ENCODE data around the gene C2orf72. TPM values are rescaled to one million over a fixed set of nuclear protein-coding genes. Genes with fewer than 3 reads are reported as not detected.

The C2orf72 gene
- total and polyA plus RNA-seq, 2 of the 13 experiments (the other 11 are each of a cell fraction or from before 2014, with no cell fraction given), result 147 to 203 TPM

DNA sequence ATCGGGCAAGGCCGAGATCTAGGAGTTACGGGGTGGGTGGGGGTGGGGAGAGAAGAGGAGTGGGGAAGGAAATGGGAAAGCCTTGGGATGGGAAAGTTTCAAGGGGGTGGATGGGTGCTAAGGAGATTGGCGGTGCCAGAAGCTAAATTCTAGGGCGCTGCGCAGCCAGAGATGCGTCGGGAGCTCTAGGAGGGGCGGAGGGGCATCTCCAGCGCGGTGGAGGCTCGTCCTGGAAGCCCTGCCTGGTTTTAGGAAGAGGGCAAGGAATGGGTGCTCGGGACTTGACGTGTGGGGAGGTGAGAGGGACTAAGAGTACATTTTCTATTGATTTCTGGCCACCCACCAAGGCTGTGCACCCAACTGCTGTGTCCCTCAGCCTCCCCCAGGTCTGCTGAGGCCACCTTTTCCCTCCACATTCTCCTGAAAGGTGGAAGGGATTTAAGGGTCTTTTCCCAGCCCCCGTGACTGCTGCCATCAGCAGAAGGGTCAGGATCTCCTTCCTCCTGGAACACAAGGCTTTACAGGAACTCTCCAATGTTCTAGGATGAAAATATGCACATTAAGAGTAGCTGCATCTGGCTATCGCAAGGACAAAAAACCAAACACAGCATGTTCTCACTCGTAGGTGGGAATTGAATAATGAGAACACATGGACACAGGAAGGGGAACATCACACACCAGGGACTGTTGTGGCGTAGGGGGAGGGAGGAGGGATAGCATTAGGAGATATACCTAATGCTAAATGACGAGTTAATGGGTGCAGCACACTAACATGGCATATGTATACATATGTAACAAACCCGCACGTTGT is 1.4 kb downstream of the C2orf72 start (continued):
- TF ChIP-seq, protein P1, sequence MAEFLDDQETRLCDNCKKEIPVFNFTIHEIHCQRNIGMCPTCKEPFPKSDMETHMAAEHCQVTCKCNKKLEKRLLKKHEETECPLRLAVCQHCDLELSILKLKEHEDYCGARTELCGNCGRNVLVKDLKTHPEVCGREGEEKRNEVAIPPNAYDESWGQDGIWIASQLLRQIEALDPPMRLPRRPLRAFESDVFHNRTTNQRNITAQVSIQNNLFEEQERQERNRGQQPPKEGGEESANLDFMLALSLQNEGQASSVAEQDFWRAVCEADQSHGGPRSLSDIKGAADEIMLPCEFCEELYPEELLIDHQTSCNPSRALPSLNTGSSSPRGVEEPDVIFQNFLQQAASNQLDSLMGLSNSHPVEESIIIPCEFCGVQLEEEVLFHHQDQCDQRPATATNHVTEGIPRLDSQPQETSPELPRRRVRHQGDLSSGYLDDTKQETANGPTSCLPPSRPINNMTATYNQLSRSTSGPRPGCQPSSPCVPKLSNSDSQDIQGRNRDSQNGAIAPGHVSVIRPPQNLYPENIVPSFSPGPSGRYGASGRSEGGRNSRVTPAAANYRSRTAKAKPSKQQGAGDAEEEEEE (CRISPR knock-in tag; IDR thresholded peaks at IDR 0.05; ENCODE audit: borderline replicate concordance), result no peak

DNA sequence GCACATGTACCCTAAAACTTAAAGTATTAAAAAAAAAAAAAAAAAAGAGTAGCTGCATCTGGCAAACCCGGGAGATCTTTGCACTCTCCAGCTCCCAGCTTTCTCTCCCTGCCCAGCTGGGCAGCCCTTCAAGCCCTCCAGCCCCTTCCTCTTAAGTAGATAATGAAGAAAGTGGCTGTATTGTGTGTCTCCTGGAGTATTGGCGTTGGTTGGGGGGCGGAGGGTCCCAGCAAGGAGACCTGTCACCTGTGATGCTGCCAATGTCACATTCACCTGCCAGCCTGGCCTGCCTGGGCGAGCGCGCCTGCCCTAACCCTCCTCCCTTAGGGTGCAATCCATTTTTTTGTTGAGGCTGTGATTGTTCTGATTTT is 2.0 kb downstream of the C2orf72 start:
- peaks cover 72% of the 10 kb centered on the region for H3K4me1 ChIP-seq (ENCODE audit: insufficient read depth, low read length)
- H3K4me2 ChIP-seq (ENCODE audit: low read depth, low read length), result peak overlapping the region; percentile 98
- TF ChIP-seq TMF1 (CRISPR knock-in tag; IDR thresholded peaks at IDR 0.05; ENCODE audit: low read depth), result no peak
- TF ChIP-seq ZNF577 (CRISPR knock-in tag; IDR thresholded peaks at IDR 0.05; ENCODE audit: borderline replicate concordance, low read depth), result no peak
- no peak for TF ChIP-seq RFX1 (IDR thresholded peaks at IDR 0.05)
- TF ChIP-seq TOPORS (CRISPR knock-in tag; IDR thresholded peaks at IDR 0.05), result no peak
- TF ChIP-seq ZFP37 (CRISPR knock-in tag; IDR thresholded peaks at IDR 0.05; ENCODE audit: borderline replicate concordance), result peak; percentile 51; the same call in 1 of the 2 replicates
- TF ChIP-seq JUND (CRISPR knock-in tag; IDR thresholded peaks at IDR 0.05), result no peak
- TF ChIP-seq KAT7 (CRISPR knock-in tag; IDR thresholded peaks at IDR 0.05; ENCODE audit: borderline replicate concordance), result no peak
- no peak for TF ChIP-seq DR1 (CRISPR knock-in tag; IDR thresholded peaks at IDR 0.05)
- TF ChIP-seq ZNF709 (CRISPR knock-in tag; IDR thresholded peaks at IDR 0.05), result 0 out of 2 replicates have a peak, but pooled peaks have one; percentile 37
- TF ChIP-seq, protein P2, sequence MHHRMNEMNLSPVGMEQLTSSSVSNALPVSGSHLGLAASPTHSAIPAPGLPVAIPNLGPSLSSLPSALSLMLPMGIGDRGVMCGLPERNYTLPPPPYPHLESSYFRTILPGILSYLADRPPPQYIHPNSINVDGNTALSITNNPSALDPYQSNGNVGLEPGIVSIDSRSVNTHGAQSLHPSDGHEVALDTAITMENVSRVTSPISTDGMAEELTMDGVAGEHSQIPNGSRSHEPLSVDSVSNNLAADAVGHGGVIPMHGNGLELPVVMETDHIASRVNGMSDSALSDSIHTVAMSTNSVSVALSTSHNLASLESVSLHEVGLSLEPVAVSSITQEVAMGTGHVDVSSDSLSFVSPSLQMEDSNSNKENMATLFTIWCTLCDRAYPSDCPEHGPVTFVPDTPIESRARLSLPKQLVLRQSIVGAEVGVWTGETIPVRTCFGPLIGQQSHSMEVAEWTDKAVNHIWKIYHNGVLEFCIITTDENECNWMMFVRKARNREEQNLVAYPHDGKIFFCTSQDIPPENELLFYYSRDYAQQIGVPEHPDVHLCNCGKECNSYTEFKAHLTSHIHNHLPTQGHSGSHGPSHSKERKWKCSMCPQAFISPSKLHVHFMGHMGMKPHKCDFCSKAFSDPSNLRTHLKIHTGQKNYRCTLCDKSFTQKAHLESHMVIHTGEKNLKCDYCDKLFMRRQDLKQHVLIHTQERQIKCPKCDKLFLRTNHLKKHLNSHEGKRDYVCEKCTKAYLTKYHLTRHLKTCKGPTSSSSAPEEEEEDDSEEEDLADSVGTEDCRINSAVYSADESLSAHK (CRISPR knock-in tag; IDR thresholded peaks at IDR 0.05; ENCODE audit: borderline replicate concordance), result no peak
- TF ChIP-seq, protein P3, sequence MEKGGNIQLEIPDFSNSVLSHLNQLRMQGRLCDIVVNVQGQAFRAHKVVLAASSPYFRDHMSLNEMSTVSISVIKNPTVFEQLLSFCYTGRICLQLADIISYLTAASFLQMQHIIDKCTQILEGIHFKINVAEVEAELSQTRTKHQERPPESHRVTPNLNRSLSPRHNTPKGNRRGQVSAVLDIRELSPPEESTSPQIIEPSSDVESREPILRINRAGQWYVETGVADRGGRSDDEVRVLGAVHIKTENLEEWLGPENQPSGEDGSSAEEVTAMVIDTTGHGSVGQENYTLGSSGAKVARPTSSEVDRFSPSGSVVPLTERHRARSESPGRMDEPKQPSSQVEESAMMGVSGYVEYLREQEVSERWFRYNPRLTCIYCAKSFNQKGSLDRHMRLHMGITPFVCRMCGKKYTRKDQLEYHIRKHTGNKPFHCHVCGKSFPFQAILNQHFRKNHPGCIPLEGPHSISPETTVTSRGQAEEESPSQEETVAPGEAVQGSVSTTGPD (CRISPR knock-in tag; IDR thresholded peaks at IDR 0.05), result no peak
- TF ChIP-seq ZBTB7B (CRISPR knock-in tag; IDR thresholded peaks at IDR 0.05), result 0 out of 2 replicates have a peak, but pooled peaks have one; percentile 2
- TF ChIP-seq ZZZ3 (CRISPR knock-in tag; IDR thresholded peaks at IDR 0.05; ENCODE audit: borderline replicate concordance), result no peak
- no peak for TF ChIP-seq ZNF614 (CRISPR knock-in tag; IDR thresholded peaks at IDR 0.05; ENCODE audit: borderline replicate concordance)
- TF ChIP-seq ZNF558 (CRISPR knock-in tag; IDR thresholded peaks at IDR 0.05; ENCODE audit: borderline replicate concordance), result peak; percentile 77; the same call in 1 of the 2 replicates
- TF ChIP-seq CENPT (CRISPR knock-in tag; IDR thresholded peaks at IDR 0.05; ENCODE audit: low read depth), result no peak

More for the DNA sequence above, 2.0 kb downstream of the C2orf72 start:
- FAIRE-seq (no peak), ATAC-seq (no peak), DNase-seq (ENCODE audit: low spot score) (no peak)
- peak overlapping the region; percentile 62 for H3K27ac ChIP-seq (ENCODE audit: extremely low read length, insufficient read depth, low read length)
- BruUV-seq (replicated peaks), result no TSS peak
- POLR2A ChIA-PET, result interaction anchor here (0.6 to 8.5 kb wide), 4 partner anchors 11 to 143 kb away, joined by 3 to 399 read pairs (median 4); partner anchors contain the start of gene PSMD1
- H2AFZ ChIP-seq (ENCODE audit: low read length), result no peak overlapping the region
- H4K20me1 ChIP-seq (ENCODE audit: insufficient read depth, low read length), result peaks cover 6% of the 10 kb centered on the region; the same call in 1 of the 2 replicates
- no peaks in the 10 kb centered on the region; a peak in 1 of 5 replicates for H3K27me3 ChIP-seq (ENCODE audit: control insufficient read depth in 1 of 2, insufficient read depth in 2 of 2, low read length in 2 of 2)
- H3K36me3 ChIP-seq (replicated peaks in 1 of 2; ENCODE audit: control insufficient read depth in 1 of 2, insufficient read depth in 2 of 2, low read length in 2 of 2), result peaks cover 12 to 27% of the 10 kb centered on the region in 2 experiments
- CTCF ChIA-PET (ENCODE audit: low intra/inter-chr PET ratio, low total read pairs), result no interaction called here
- WGBS (ENCODE audit: low lambda C conversion rate), result 69% methylated on average over 5 of the region's 6 CpGs
- intact Hi-C loops (cut with micrococcal nuclease; ENCODE audit: unreplicated experiment) (no loop called here), in situ Hi-C loops (cut with HindIII; ENCODE audit: extremely low pct_ligation_motif_present, low pct_unique_long_range_greater_than_20kb) (no loop called here)
- peak overlapping the region; percentile 90; the same call in 1 of the 2 replicates for H3K9ac ChIP-seq (ENCODE audit: insufficient read depth, low read depth, low read length)
- H3K79me2 ChIP-seq (ENCODE audit: insufficient read depth, low read length), result peaks cover 36% of the 10 kb centered on the region
- H3K9me3 ChIP-seq (ENCODE audit: low read length), result no peaks in the 10 kb centered on the region
- H3K4me3 ChIP-seq (replicated peaks in 1 of 3; ENCODE audit: insufficient read depth in 1 of 3, low read depth in 2 of 3, low read length in 3 of 3), result peak overlapping the region; percentile 13 to 60 (median 28); a peak in 4 of 6 replicates

All from HepG2 (cell line).